ENCODE results near the gene ZNF304.

- TF ChIP-seq SP1 (IDR thresholded peaks at IDR 0.05) (no peak), SP1 (CRISPR knock-in tag; IDR thresholded peaks at IDR 0.05) (no peak), CTCF (CRISPR knock-in tag; IDR thresholded peaks at IDR 0.05) (no peak), REST (IDR thresholded peaks at IDR 0.05; ENCODE audit: borderline replicate concordance in 1 of 2, low read depth in 1 of 2, low read length in 2 of 2) (no peak), ZBTB49 (CRISPR knock-in tag; IDR thresholded peaks at IDR 0.05; ENCODE audit: borderline replicate concordance) (no peak), ELF1 (CRISPR knock-in tag; IDR thresholded peaks at IDR 0.05) (no peak), ZGPAT (CRISPR knock-in tag; IDR thresholded peaks at IDR 0.05) (no peak), CEBPB (IDR thresholded peaks at IDR 0.05; ENCODE audit: borderline replicate concordance, low read depth, low read length) (no peak), RXRA (CRISPR knock-in tag; IDR thresholded peaks at IDR 0.05) (no peak), NR1H2 (CRISPR knock-in tag; IDR thresholded peaks at IDR 0.05; ENCODE audit: borderline replicate concordance, low read depth) (no peak), ZNF558 (CRISPR knock-in tag; IDR thresholded peaks at IDR 0.05; ENCODE audit: borderline replicate concordance) (no peak), ZNF552 (CRISPR knock-in tag; IDR thresholded peaks at IDR 0.05; ENCODE audit: borderline replicate concordance) (no peak), ZNF12 (CRISPR knock-in tag; IDR thresholded peaks at IDR 0.05) (no peak), NR0B2 (CRISPR knock-in tag; IDR thresholded peaks at IDR 0.05) (no peak)
These were observed 12.7 kb downstream of the ZNF304 start for GRCh38 chr19:57363688-57364181.

Data from HepG2 (cell line).